ENCODE results near the gene DGCR8.

GRCh38 chr22:20064545-20065262, 15.3 kb upstream of the DGCR8 start:
- TF ChIP-seq CTCF (IDR thresholded peaks at IDR 0.05; ENCODE audit: low read depth, low read length) (no peak), EZH2phosphoT487 (IDR thresholded peaks at IDR 0.05; ENCODE audit: low read depth) (no peak)

All from OCI-LY3 (cell line).